ENCODE results near the gene AUTS2.

GRCh38 chr7:70400829-70401380 is 802.6 kb downstream of the AUTS2 start:
- TF ChIP-seq, protein P1, sequence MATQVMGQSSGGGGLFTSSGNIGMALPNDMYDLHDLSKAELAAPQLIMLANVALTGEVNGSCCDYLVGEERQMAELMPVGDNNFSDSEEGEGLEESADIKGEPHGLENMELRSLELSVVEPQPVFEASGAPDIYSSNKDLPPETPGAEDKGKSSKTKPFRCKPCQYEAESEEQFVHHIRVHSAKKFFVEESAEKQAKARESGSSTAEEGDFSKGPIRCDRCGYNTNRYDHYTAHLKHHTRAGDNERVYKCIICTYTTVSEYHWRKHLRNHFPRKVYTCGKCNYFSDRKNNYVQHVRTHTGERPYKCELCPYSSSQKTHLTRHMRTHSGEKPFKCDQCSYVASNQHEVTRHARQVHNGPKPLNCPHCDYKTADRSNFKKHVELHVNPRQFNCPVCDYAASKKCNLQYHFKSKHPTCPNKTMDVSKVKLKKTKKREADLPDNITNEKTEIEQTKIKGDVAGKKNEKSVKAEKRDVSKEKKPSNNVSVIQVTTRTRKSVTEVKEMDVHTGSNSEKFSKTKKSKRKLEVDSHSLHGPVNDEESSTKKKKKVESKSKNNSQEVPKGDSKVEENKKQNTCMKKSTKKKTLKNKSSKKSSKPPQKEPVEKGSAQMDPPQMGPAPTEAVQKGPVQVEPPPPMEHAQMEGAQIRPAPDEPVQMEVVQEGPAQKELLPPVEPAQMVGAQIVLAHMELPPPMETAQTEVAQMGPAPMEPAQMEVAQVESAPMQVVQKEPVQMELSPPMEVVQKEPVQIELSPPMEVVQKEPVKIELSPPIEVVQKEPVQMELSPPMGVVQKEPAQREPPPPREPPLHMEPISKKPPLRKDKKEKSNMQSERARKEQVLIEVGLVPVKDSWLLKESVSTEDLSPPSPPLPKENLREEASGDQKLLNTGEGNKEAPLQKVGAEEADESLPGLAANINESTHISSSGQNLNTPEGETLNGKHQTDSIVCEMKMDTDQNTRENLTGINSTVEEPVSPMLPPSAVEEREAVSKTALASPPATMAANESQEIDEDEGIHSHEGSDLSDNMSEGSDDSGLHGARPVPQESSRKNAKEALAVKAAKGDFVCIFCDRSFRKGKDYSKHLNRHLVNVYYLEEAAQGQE (IDR thresholded peaks at IDR 0.05; ENCODE audit: borderline replicate concordance): no peak
- TF ChIP-seq CTCF (IDR thresholded peaks at IDR 0.05; ENCODE audit: poor library complexity, severe bottlenecking) (no peak), POLR2AphosphoS5 (IDR thresholded peaks at IDR 0.05) (no peak), EZH2 (IDR thresholded peaks at IDR 0.05; ENCODE audit: borderline replicate concordance, insufficient read depth, low read length, poor library complexity, severe bottlenecking) (no peak), EP300 (conservative IDR thresholded peaks at IDR 0.05; ENCODE audit: poor library complexity, severe bottlenecking) (no peak)
